GM23338 (cell line): ENCODE results near the gene TFPI. TPM values are rescaled to one million over a fixed set of nuclear protein-coding genes. Genes with fewer than 3 reads are reported as not detected.

Source experiments
- ATAC-seq: fragments of 200-7000 bp; cut with Tn5 transposase; 3 replicates; pipeline ENCODE4 v1.9.1; 2020
- DNase-seq: peaks from one replicate; pipeline ENCODE4 v3.0.0-alpha.2; 2015; ENCODE audit warnings: low spot score
- H2AFZ ChIP-seq: fragments of 200-600 bp; sonication (generic); 2 replicates; pipeline ENCODE4 v1.8.0; 2016; ENCODE audit warnings: antibody characterized with exemption, mild to moderate bottlenecking, moderate library complexity
- H3F3A ChIP-seq: fragments of 200-600 bp; sonication (generic); replicated peaks from 2 replicates; pipeline ENCODE4 v1.8.0; 2017; ENCODE audit warnings: antibody characterized with exemption, mixed run types, low read depth
- H3K27ac ChIP-seq: fragments of 200-600 bp; sonication (generic); 2 replicates; pipeline ENCODE4 v1.6.1; 2016; ENCODE audit warnings: low read depth
- H3K27me3 ChIP-seq: fragments of 200-600 bp; sonication (generic); 2 replicates; pipeline ENCODE4 v1.8.0; 2016; ENCODE audit warnings: mild to moderate bottlenecking, mixed run types, moderate library complexity; ENCODE audit not compliant: insufficient read depth
- H3K36me3 ChIP-seq: fragments of 200-600 bp; sonication (generic); 2 replicates; pipeline ENCODE4 v1.8.0; 2016; ENCODE audit warnings: mild to moderate bottlenecking; ENCODE audit not compliant: insufficient read depth
- H3K4me1 ChIP-seq: fragments of 200-600 bp; sonication (generic); 2 replicates; pipeline ENCODE4 v1.8.0; 2016; ENCODE audit warnings: mild to moderate bottlenecking, moderate library complexity; ENCODE audit not compliant: insufficient read depth
- H3K4me2 ChIP-seq: fragments of 200-600 bp; sonication (generic); 2 replicates; pipeline ENCODE4 v1.7.1; 2017; ENCODE audit warnings: mixed run types
- H3K4me3 ChIP-seq: fragments of 200-600 bp; sonication (generic); 2 replicates; pipeline ENCODE4 v1.6.1; 2016; ENCODE audit warnings: mixed run types
- H3K79me2 ChIP-seq: fragments of 200-600 bp; sonication (generic); replicated peaks from 2 replicates; pipeline ENCODE4 v1.8.0; 2017; ENCODE audit warnings: mild to moderate bottlenecking; ENCODE audit not compliant: insufficient read depth
- H3K9me2 ChIP-seq: fragments of 200-600 bp; sonication (generic); 2 replicates; pipeline ENCODE4 v1.8.0; 2017; ENCODE audit not compliant: insufficient read depth
- H4K20me1 ChIP-seq: fragments of 200-600 bp; sonication (generic); replicated peaks from 2 replicates; pipeline ENCODE4 v1.8.0; 2017; ENCODE audit warnings: mild to moderate bottlenecking; ENCODE audit not compliant: insufficient read depth
- H3K27ac Mint-ChIP-seq: 2 replicates; pipeline ENCODE4 v1.8.0; 2020; ENCODE audit warnings: inconsistent platforms, mild to moderate bottlenecking, moderate library complexity, mixed read lengths
- H3K27me3 Mint-ChIP-seq: 3 replicates; pipeline ENCODE4 v1.8.0; 2022; ENCODE audit warnings: low read depth, mild to moderate bottlenecking, moderate library complexity, mixed read lengths, inconsistent platforms; ENCODE audit not compliant: insufficient read depth, poor library complexity
- H3K36me3 Mint-ChIP-seq: 3 replicates; pipeline ENCODE4 v1.8.0; 2021; ENCODE audit warnings: low read depth, mild to moderate bottlenecking, inconsistent platforms, moderate library complexity, mixed read lengths
- H3K4me1 Mint-ChIP-seq: 3 replicates; pipeline ENCODE4 v1.8.0; 2020; ENCODE audit warnings: mild to moderate bottlenecking, inconsistent platforms, mixed read lengths
- H3K4me3 Mint-ChIP-seq: 3 replicates; pipeline ENCODE4 v1.8.0; 2021; ENCODE audit warnings: moderate library complexity, mild to moderate bottlenecking, inconsistent platforms, mixed read lengths
- H3K9me3 Mint-ChIP-seq: 3 replicates; pipeline ENCODE4 v1.8.0; 2020; ENCODE audit warnings: moderate library complexity, mild to moderate bottlenecking, inconsistent platforms, mixed read lengths
- CREB1 ChIP-seq: fragments of 250-450 bp; sonication (Bioruptor Pico); IDR thresholded peaks from 2 replicates; pipeline ENCODE4 v1.5.0; 2020; ENCODE audit warnings: low read depth, mild to moderate bottlenecking, moderate library complexity
- CTCF ChIP-seq, 2 experiments: fragments of 200-600 bp in 1 of 2; sonication (generic) in 1 of 2; conservative IDR thresholded peaks; 2 replicates each; pipeline versions ENCODE4 v1.5.1 to v1.6.1; 2016 to 2017; ENCODE audit warnings: antibody characterized with exemption in 2 of 2, low read depth in 2 of 2, mild to moderate bottlenecking in 2 of 2, moderate library complexity in 1 of 2
- ETS1 ChIP-seq: IDR thresholded peaks from 2 replicates; pipeline ENCODE4 v1.6.1; 2016; ENCODE audit warnings: antibody characterized with exemption
- EZH2 ChIP-seq: fragments of 200-600 bp; sonication (generic); IDR thresholded peaks from one replicate; pipeline ENCODE4 v1.8.0; 2017; ENCODE audit warnings: antibody characterized with exemption, mild to moderate bottlenecking, low read depth; ENCODE audit not compliant: unreplicated experiment
- EZH2phosphoT487 ChIP-seq: fragments of 200-600 bp; sonication (generic); IDR thresholded peaks from one replicate; pipeline ENCODE4 v1.8.1; 2018; ENCODE audit warnings: antibody characterized with exemption; ENCODE audit not compliant: unreplicated experiment
- JUNB ChIP-seq: IDR thresholded peaks from one replicate; pipeline ENCODE4 v1.6.1; 2016; ENCODE audit warnings: antibody characterized with exemption; ENCODE audit not compliant: unreplicated experiment
- NANOG ChIP-seq: IDR thresholded peaks from 2 replicates; pipeline ENCODE4 v1.6.1; 2016; ENCODE audit warnings: antibody characterized with exemption, borderline replicate concordance
- POLR2AphosphoS5 ChIP-seq: IDR thresholded peaks from 2 replicates; pipeline ENCODE4 v1.6.1; 2016; ENCODE audit warnings: antibody characterized with exemption, low read depth
- REST ChIP-seq: IDR thresholded peaks from one replicate; pipeline ENCODE4 v1.6.1; 2018; ENCODE audit warnings: antibody characterized with exemption; ENCODE audit not compliant: unreplicated experiment
- STAT1 ChIP-seq: IDR thresholded peaks from one replicate; pipeline ENCODE4 v1.6.1; 2016; ENCODE audit warnings: antibody characterized with exemption; ENCODE audit not compliant: unreplicated experiment
- ZNF114 ChIP-seq: fragments of 250-450 bp; sonication (Bioruptor Pico); IDR thresholded peaks from 2 replicates; pipeline ENCODE4 v1.5.0; 2020; ENCODE audit warnings: mild to moderate bottlenecking, moderate library complexity
- ZNF331 ChIP-seq: fragments of 250-450 bp; sonication (Bioruptor Pico); IDR thresholded peaks from 2 replicates; pipeline ENCODE4 v1.5.0; 2020; ENCODE audit warnings: low read depth, mild to moderate bottlenecking, moderate library complexity
- ZNF462 ChIP-seq: fragments of 250-450 bp; sonication (Bioruptor Pico); IDR thresholded peaks from 2 replicates; pipeline ENCODE4 v1.5.0; 2020; ENCODE audit warnings: mild to moderate bottlenecking, moderate library complexity
- polyA plus RNA-seq: library from polyadenylated mRNA; unstranded; fragments of >200 nt; fragmentation: Nextera tagmentation; extraction: Ambion mirVana; gene quantifications from 2 replicates; pipeline ENCODE4 v1.2.1, GENCODE V29; 2016
- total RNA-seq: library from RNA; depleted of rRNA; stranded (reverse); fragments of >200 nt; shearing (Covaris generic); gene quantifications from 2 replicates; pipeline ENCODE4 v1.2.3, GENCODE V29; 2014

The TFPI gene
- total and polyA plus RNA-seq, 2 experiments from 2014 or later, result 1.8 to 1.9 TPM

GRCh38 chr2:187529977-187530721 lies 24.1 kb downstream of the TFPI start:
- H3K4me1 ChIP-seq, result peaks cover 10% of the 10 kb centered on the region; the same call in 1 of the 2 replicates
- no peaks in the 10 kb centered on the region for H4K20me1 ChIP-seq
- no peak overlapping the region for H3K4me2 ChIP-seq
- no peak overlapping the region for H2AFZ ChIP-seq
- no peak for TF ChIP-seq ZNF331
- TF ChIP-seq ZNF114, result no peak
- no peak for TF ChIP-seq JUNB
- no peak for TF ChIP-seq CTCF (conservative IDR thresholded peaks at IDR 0.05; ENCODE audit: low read depth in 2 of 2)
- TF ChIP-seq NANOG, result no peak
- TF ChIP-seq CREB1 (CRISPR knock-in tag), result no peak
- no peak for TF ChIP-seq ETS1
- no peak for TF ChIP-seq EZH2
- TF ChIP-seq REST, result no peak
- TF ChIP-seq STAT1, result no peak
- TF ChIP-seq EZH2phosphoT487, result no peak
- no peak for TF ChIP-seq POLR2AphosphoS5
- no peak for TF ChIP-seq ZNF462 (CRISPR knock-in tag)
- H3K36me3 ChIP-seq, result no peaks in the 10 kb centered on the region; the same call in 1 of the 2 replicates
- Mint-ChIP-seq H3K4me3 (no peak overlapping the region), H3K9me3 (peaks cover 11% of the 10 kb centered on the region; the same call in 2 of the 3 replicates), H3K27ac (no peak overlapping the region), H3K36me3 (peaks cover 5% of the 10 kb centered on the region; the same call in 2 of the 3 replicates), H3K27me3 (peaks cover 2% of the 10 kb centered on the region), H3K4me1 (peaks cover 13% of the 10 kb centered on the region)
- H3K4me3 ChIP-seq, result no peak overlapping the region
- H3K27ac ChIP-seq, result no peak overlapping the region
- H3K79me2 ChIP-seq, result no peaks in the 10 kb centered on the region
- no peak for DNase-seq
- no peaks in the 10 kb centered on the region for H3K27me3 ChIP-seq
- no peak for ATAC-seq
- no peaks in the 10 kb centered on the region for H3F3A ChIP-seq
- H3K9me2 ChIP-seq, result peaks cover 6% of the 10 kb centered on the region; the same call in 1 of the 2 replicates
